Measurements from ENCODE around the gene SCMH1.

The SCMH1 gene

DNA sequence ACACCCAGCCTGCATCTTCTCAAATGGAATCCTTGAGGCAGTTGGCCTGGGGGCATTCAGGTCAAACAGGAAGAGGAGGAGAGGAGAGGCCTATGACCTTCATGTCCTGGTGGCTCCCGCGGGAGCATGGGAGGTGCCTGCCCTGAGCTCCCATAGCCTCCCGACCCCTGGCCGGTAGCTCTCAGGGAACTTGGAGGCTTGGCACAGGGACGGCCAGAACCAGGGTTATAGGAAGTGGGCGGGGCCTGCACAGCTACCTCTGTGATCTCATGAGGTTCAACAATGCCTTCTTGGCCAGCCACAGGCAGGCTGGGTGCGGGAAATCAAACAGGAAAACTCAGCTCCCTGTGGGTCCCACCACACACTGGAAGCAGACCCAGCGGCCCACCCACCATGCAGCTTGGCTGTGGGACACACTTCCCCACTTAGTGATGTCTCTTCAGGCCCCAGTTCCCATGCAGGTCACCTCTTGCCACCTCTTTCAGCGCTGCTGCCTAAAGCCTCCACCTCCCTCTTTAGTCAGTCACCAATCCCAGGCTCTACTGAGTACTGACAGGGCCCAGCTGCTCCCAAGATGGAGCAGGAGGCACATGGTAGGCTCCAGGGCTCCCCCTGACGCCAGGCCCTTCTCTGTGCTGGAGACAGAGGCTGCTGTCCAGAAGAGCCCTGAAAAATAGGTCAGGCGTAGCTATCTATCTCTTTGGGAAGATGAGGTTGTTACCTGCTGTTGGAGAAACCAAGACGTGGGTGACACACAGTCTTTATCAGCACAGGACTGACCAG lies 220.4 kb downstream of the SCMH1 start, which contains the start of gene SLFNL1:
Gene SLFNL1 (minus strand): TSS at position 200 of the 783 bp plus-strand sequence. CDS start 1,065 bp downstream, outside the sequence.
- DNase-seq: peak; percentile 66

DNA sequence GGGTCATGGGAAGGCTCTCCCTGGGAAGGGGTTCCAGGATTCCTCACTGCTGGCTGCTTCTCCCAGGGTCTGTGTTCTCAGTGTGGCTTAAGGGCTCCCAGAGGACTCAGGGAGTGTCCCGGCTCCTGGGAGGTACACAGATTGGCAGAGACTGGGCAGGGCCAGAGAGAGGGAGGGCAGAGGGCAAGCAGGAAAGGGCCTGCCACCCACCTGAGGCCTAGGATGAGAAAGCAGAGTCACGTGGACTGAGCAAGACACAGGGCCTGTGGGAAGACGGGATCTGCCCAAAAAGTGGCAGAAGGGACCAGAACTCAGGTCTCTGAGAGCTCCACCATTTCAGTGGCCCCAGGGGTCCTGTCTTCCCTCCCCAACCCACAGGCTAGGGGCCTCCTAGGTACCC lies 221.5 kb downstream of the SCMH1 start:
- no peak for DNase-seq

DNA sequence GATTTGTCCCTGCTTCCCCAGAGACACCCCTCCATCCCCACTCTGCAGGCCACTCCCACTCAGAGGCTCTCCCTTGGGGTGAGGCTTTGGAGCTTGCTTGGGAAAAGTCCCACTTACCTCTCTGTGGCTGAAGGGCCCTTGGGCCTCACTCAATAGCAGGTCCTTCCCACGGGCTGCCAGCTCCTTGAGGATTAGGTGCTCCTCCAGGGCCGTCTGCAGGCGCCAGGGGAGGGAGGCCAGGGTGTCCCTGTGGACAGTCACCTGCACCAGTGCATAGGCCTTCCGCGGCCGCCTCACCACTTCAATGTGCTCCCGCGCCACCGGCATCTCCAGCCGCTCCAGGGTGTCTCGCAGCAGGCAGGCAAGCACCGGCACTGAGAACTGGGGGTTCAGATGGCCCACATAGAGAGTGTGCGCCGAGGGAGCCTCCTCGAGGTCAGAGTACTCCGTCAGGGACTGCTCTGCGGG lies 222.0 kb downstream of the SCMH1 start:
- DNase-seq: no peak

DNA sequence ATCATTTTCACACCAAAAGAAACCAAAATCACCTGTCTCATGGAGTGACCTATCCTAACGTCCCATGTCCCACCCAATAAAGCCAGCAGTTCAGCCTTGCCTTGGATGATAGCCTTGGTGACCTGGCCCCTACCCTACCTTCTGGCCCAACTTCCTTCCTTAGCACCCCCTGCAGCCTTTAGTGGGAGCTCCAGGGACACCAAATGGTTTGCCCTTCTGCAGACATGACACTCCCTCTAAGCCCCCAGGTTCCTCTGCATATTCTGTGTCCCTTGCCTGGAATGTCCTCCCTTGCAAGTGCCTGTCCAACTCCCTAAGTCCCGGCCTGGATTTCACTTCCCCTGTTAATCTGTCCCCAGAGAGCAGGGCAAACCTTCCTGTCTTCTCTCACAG lies 222.8 kb downstream of the SCMH1 start:
- no peak for DNase-seq

DNA sequence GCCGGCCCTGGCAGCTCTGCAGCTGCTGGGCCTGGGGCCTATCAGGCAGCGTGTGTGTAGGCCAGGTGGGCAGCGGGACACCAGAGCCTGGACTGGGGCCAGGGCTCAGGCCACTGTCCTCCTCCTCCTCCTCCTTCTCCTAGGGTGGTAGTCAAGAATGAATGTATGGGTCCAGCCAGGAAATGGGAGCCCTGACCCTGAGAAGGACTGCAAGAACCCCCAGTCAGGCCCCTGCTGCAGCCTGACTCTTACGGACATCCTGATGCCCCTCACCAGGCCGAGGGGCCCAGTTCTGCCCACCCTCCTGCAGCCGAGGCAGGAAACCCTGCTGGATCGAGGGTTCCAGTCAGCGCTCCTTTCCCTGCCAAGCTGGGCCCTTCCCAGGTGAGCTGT lies 224.1 kb downstream of the SCMH1 start:
- no peak for DNase-seq

DNA sequence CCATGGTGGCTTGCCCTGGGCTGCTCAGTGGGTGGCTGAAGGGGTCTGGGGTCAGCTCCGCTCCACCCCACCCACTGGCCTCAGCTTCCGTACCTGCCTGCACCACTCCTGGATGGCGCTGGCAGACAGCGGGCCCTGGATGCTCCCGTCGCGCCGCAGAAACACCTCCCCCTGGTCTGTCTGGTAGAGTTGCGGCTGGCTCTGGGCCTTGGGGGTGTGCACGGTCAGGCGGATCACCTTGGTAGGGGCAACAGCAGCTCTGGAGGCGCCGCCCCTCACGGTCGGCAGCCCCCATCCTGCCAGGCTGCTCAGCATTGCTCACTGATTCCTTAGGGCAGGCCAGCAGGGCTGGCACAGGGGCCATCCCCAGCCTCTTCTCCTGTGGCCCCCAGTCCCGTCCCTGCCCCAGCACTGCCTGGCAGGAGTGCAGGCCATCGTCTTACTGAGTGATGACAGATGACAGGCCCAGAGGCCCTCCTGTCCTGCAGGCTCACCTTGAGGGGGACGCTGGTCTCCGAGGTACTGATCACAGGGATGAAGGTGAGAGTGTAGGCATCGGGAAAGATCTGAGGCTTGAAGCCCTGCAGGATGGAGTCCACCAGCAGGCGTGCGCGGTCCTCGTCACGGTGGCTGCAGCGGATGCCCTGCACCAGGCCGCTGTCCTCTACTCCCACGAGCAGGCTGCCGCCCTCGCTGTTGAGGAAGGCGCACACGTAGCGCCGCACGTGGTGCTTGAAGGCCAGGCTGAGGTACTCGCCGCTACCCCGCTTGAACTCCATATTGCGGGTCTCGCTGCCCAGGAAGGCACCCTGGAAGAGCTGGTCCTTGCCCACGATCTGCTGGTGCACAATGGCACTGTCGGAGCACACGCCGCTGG lies 224.7 kb downstream of the SCMH1 start:
- no peak for DNase-seq

DNA sequence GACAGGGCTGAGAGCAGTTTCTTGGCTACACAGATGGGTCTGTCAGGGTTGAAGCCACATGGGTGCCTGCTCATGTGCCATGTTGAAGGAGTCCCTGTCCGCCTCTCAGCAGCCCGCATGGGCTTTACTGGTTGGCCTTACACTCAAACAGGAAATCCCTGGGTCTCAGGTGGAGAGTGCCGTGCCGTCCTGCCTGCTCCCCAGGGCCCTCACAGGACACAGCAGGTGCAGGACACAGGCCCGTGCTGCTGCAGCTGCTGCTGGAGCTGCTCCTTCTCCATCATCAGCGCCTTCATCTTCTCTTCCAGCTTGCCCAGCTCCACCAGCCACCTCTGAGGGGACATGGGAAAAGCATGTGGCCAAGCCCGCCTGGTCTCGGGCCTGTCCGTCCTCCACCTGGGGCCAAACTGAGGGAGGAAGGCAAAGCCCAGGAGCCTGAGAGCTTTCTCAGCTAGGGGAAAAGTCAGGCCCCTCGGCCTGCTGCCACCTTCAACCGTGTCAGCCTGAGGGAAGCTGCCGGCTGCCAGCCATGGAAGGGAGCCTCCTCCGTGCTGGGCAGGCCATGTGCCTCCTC lies 226.1 kb downstream of the SCMH1 start:
- DNase-seq: no peak

DNA sequence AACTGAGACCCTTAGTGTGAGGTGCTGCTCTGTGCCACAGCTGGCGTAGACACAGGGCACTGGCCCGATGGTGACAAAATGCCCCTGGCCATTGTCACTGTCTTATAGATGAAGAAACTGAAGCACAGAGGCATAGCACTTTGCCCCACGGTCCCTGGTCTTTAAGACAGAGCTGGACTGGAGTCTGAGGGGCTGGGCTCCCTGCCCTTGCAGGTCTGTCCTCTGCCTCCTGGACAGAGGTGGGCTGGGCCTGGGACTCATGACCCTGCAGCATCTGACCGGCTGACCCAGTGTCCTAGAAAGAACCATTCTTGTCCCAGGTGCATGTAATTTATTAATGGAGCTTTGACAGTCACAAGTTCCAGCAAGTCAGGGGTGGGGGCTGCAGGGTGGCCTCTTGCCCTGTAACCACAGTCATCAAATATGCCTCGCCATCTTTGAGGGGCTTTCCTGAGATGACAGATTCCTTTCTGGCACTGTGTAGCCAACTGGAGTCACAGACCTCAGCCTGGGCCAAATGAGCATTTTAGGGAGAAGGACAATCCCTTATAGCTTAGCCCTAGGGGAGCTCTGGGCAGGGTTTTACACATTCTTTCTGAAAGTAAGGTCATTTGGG lies 226.7 kb downstream of the SCMH1 start:
- DNase-seq: no peak

DNA sequence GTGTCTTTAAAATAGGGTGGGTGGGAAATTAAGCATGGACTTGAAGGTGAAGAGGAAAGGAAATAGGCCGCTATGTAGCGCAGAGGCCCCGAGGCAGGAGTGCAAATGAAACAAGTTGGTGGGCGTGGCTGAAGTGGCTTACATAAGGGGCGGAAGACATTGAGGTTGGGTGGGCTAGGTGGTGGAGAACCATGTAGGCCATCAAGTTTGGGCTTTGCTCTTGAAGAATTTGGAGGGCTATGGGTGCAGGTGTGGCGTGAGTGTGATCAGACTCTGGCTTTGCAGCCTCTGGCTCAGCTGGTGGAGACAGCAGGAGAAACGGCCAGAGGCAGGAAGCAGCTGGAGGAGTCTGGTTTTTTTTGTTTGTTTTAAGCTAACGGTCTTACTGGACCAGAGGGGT lies 227.2 kb downstream of the SCMH1 start:
- no peak for DNase-seq

DNA sequence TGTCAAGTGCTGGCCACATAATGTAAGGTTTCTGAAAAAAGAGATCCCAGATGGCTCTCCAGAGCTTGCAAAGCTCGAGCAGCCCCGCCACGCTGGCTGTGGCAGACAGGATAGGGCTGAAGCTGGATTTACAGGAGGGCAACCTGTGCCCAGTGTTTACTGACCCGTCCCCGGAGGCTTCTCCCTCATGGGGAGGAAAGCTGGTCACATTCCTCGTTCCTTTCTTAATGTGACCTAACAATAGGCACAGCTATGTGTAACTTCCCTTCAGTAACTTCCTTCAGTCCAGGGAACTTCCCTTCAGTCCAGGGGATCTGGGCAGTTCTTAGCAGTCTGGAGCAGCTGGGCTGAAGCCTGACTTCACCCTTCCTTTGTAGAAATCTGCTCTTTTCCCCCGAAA lies 228.3 kb downstream of the SCMH1 start:
- no peak for DNase-seq

DNA sequence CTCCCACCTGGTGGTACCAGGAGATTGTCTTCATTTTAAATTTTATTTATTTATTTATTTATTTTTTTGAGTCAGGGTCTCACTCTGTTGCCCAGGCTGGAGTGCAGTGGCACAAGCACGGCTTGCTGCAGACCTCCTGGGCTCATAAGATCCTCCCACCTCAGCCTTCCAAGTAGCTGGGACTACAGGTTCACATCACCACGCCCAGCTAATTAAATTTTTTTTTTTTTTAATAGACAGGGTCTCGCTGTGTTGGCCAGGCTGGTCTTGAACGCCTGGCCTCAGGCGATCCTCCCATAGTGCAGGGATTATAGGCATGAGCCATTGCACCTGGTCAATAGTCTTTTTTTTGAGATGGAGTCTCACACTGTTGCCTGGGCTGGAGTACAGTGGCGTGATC lies 229.1 kb downstream of the SCMH1 start:
- no peak for DNase-seq

DNA sequence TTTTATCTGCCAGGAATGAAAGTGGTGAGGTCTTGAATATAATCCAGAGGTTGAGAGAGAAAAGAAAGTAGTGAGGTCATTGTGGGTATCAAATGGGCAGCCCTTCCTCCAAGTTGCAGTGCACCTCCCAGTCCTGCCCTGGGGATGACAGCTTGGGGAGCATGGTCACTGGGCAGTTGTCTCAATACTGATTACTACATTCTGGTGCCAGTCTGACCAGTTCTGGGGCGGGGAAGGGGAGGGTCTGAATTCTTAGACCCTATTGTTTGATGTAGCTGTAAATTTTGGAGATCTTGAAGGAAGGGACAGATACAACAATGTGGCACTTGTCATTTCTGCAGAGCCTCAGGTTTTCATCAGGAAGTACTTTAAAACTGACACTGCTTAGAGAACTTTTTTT lies 231.8 kb downstream of the SCMH1 start:
- DNase-seq: no peak

DNA sequence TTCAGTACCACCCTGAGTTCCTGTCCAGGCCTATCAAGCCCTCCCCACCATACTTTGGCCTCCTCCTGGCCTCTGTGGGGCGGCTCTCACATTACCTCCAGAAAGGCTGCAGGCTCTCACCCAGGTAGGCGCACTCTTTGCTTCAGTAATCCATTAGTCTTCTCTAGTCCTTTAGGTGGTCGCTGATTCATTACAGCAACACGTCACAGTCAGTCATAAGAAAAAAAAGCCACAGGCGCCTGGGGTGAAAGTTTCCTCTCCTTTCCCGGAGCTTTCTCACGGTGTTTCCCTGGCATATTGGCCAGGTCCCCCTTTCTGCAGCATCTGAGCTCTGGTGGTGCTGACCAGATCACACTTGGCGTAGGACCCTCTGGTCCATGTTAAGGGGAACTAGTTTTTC lies 232.6 kb downstream of the SCMH1 start:
- no peak for DNase-seq

DNA sequence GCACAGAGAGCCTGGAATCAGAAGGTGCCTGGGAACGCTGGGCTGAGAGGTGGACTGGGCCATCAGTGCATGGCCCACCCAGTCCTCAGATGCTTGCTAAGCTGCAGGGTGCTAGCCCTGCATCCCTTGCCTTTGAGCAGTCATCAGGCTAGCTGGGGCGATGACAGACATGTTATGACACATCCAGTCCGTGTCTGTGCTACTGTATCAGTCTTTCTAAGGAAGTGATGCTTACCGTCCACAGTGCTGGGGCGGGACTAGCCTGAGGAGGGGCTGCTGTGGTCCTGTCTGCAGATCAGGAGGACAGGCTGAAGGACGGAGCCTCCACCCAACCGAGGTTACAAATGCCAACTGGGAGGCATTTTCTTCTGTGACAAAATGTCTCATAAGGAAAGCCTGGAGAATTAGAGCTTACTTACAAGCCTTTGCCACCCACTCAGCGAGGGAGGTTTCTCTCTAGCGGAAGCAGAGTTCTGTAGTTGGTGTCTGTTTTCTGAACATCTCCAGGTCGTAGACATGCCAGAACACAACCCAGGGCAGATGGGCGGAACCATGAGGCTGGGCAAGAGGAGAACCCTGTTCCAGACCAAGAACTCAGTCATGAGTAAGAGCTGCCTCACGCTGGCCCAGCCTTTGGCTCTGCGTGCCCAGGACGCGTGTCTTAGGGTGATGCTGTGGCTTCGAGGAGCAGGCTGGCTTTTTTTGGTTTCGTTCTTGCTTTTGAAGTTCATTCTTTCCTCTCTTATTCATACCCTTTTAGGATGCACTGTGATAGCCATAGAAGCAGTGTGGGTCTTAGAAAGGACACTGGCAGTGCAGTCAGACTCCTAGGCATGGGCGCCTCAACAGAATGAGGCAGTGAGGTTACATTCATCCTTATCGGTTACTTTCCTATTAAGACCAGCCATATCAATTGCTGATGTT lies 234.9 kb downstream of the SCMH1 start:
- no peak for DNase-seq

DNA sequence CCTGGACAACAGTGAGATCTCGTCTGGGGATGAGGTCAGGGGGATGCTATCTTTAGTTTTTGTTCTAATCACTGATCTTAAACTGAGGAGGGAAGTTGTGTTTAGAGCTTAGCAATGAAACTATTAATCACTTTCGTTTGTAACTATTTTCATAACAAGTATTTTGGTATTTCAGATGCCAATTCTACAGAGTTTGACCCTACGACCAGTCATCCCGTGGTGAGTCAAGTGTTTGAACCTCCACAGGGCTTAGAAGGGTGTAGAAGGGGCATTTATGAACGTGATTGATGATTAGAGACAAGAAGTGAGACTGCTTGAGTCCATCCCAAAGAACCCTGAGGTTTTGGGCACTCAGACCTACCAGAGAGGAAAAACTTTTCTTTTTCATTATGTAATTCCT lies 236.2 kb downstream of the SCMH1 start:
- no peak for DNase-seq

DNA sequence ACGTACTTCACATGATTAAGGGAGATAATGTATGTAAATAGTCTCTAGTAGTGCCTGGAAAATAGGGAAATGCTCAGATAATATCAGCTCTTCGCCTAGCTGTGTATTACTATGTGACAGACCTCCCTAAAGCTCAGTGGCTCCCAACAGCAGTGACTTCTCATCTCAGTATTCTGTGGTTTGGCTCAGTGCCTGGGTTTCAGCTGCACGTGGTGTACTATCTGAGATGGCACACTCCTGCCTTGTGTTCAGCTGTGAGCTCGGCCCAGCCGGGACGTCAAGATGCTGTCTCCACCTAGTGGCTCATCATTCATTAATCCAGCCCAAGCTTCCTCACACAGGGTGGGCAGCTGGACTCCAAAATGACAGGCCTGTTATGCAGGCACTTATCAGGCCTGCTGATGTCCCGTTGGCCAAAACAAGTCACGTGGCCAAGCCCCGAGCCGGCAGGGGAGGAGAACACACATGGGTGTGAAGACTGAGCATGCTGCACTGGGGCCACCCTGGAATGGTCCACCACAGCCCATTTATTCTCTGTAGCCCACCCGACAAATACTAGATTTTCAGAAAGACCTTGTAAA lies 238.4 kb downstream of the SCMH1 start:
- peak; percentile 85 for DNase-seq

DNA sequence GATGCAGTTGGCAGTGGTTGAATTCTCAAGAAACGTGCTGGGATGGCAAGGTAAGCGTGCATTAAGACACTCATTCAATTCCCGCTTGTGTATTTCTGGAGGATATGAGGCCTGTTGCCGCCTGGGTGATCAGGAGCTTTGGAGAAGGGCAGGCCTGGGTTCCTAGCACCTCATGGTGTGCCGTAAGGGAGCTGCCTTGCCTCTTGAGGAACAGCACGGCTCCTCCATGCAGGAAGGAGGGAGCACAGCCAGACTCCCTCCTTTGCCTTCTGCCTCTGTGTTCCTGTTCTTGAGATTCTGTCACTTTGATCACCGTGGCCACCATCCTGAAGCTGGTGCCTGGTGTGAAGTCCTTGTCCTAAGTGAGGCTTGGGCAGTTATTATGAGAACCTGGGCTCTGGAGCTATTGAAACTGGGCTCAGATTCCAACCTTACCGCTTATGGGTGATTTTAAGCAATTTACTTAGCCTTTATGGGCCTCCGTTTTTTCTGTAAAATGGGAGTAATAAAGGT lies 238.9 kb downstream of the SCMH1 start:
- no peak for DNase-seq

DNA sequence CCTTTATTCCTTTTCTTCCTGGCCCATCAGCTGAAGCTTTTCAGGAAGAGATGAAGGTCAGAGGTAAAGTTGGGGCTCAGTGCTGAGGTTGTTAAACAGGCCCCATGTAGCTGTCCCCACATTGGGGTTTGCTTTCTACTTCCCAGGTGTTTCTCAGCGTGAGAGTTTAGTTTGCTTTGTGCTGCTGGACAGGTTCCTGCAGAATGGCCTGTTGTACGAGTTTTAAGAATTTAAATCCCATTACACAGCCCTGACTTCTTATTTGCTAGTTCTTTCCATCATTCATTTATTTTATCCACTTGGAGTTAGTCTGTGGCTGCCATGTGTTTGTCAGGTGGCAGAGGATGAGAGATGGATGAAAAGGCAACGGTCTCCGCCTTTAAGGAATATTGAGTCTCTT lies 243.4 kb downstream of the SCMH1 start:
- DNase-seq: no peak

DNA sequence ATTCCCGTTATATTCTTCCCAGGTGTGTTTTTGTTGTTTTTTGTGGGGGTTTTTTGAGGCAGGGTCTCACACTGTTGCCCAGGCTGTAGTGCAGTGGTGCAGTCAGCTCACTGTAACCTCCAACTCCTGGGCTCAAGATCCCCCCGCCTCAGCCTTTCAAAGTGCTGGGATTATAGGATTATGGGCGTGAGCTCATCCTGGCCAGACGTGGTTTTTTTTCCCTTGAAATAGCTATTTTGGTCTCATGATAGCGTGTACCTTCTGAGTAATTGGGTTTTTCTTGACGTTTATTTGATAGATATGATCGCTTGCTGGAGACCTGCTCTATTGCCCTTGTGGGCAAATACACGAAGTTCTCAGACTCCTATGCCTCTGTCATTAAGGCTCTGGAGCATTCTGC lies 245.0 kb downstream of the SCMH1 start:
- DNase-seq: no peak

DNA sequence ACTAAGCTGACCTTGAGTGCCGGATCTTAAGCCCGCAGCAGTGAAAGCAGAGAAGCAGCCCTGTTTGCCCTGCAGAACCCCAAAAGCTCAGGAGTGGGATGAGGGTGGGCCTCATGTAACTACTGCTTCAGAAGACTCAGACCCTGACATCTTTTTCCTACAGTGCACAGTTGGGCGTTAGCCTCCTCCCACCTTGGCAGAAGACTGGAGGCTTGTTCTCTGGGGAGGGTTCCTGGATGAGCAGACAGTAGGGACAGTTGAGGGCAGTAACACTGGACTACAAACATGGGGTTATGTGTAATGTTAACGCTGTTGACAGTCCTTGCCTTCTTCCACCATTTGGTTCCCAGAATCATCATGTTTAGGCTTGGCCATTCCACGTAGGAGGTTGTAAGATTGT lies 253.0 kb downstream of the SCMH1 start:
- DNase-seq: no peak

DNA sequence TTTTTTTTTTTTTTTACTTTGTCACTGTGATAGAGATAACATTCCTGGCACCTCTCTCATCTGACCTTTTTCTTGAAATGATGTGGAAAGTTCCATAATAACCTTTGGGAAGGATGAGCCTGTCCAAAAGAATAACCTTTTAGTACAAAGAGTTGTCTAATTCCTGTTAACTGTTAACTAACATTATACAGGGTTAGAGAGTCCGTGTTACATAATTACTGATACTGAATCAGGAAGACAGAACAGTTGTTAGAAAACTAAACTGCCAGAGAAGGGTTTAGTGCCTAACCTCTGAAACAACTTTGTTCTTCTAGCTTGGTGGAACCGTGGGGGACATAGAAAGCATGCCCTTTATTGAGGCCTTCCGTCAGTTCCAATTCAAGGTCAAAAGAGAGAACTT lies 253.8 kb downstream of the SCMH1 start:
- DNase-seq: no peak

All from NCI-H510A treated with DMSO at 0.1 percent for 48 hours (cell line).